Hematopoietic multipotent progenitor cell treated with erythropoietin and hydrocortisone succinate and interleukin-3 and kit ligand, for 8 days (in vitro differentiated cells): ENCODE measurements around the gene EIF4E3.

Source experiments
- DNase-seq: peaks from one replicate; pipeline ENCODE4 v3.0.0-alpha.2; 2015

Gene EIF4E3

GRCh38 chr3:71641674-71642073 lies 83.5 kb downstream of the EIF4E3 start:
- DNase-seq, result peak; percentile 14

GRCh38 chr3:71640331-71640983 lies 84.7 kb downstream of the EIF4E3 start:
- DNase-seq, result no peak

GRCh38 chr3:71636482-71636881 lies 88.7 kb downstream of the EIF4E3 start:
- no peak for DNase-seq

- DNase-seq, result no peak
Observed at GRCh38 chr3:71636001-71636400, 89.2 kb downstream of the EIF4E3 start.

- DNase-seq, result no peak
Observed at GRCh38 chr3:71634671-71635070, 90.5 kb downstream of the EIF4E3 start.

- DNase-seq, result no peak
Observed at GRCh38 chr3:71629711-71630110, 95.5 kb downstream of the EIF4E3 start.

- no peak for DNase-seq
Observed at GRCh38 chr3:71629289-71629688, 95.9 kb downstream of the EIF4E3 start.

- DNase-seq, result no peak
Observed at GRCh38 chr3:71628522-71628921, 96.7 kb downstream of the EIF4E3 start.

- no peak for DNase-seq
Observed at GRCh38 chr3:71625676-71626075, 99.5 kb downstream of the EIF4E3 start.
